HCT116 (cell line): ENCODE data around the gene RRAS2.

Experiments
- CTCF ChIP-seq, 3 experiments: fragments of 200-600 bp in 1 of 3; sonication (generic) in 1 of 3; IDR thresholded peaks in 2 of 3; conservative IDR thresholded peaks in 1 of 3; 2 replicates each; pipeline ENCODE4 v1.5.1; 2012 to 2017; ENCODE audit warnings: low read depth in 2 of 3, low read length in 2 of 3, antibody characterized with exemption in 1 of 3, borderline replicate concordance in 1 of 3, control low read depth in 1 of 3, mild to moderate bottlenecking in 1 of 3, mixed read lengths in 1 of 3, mixed run types in 1 of 3, moderate library complexity in 1 of 3; ENCODE audit not compliant: insufficient read depth in 1 of 3
- ELF1 ChIP-seq: IDR thresholded peaks from 2 replicates; pipeline ENCODE4 v1.6.1; 2012; ENCODE audit warnings: low read depth, borderline replicate concordance
- EZH2 ChIP-seq: fragments of 200-600 bp; sonication (generic); IDR thresholded peaks from 2 replicates; pipeline ENCODE4 v1.6.1; 2017; ENCODE audit warnings: antibody characterized with exemption, mixed run types
- MAX ChIP-seq: IDR thresholded peaks from 2 replicates; pipeline ENCODE4 v1.6.1; 2012
- POLR2A ChIP-seq: IDR thresholded peaks from 2 replicates; pipeline ENCODE4 v1.7.0; 2011; ENCODE audit warnings: borderline replicate concordance; ENCODE audit not compliant: insufficient read depth, insufficient read length; ENCODE audit errors: extremely low read depth
- RAD21 ChIP-seq: IDR thresholded peaks from 2 replicates; pipeline ENCODE4 v1.6.1; 2012; ENCODE audit warnings: low read depth, mild to moderate bottlenecking
- REST ChIP-seq: IDR thresholded peaks from 2 replicates; pipeline ENCODE4 v1.6.1; 2012; ENCODE audit warnings: low read depth
- YY1 ChIP-seq: IDR thresholded peaks from 2 replicates; pipeline ENCODE4 v1.6.1; 2011; ENCODE audit warnings: low read length, low read depth, moderate library complexity, mild to moderate bottlenecking; ENCODE audit not compliant: insufficient replicate concordance; ENCODE audit errors: extremely low read depth

- no peak for TF ChIP-seq RAD21
- no peak for TF ChIP-seq CTCF (IDR thresholded peaks at IDR 0.05 in 2 of 3, conservative IDR thresholded peaks at IDR 0.05 in 1 of 3; ENCODE audit: borderline replicate concordance in 1 of 3, insufficient read depth in 1 of 3, low read depth in 2 of 3, low read length in 2 of 3)
- no peak for TF ChIP-seq EZH2
- no peak for TF ChIP-seq ELF1
- no peak for TF ChIP-seq YY1
- no peak for TF ChIP-seq REST
- TF ChIP-seq POLR2A: no peak
- TF ChIP-seq MAX: no peak
Observed at GRCh38 chr11:14393889-14394288, 34.9 kb upstream of the RRAS2 start.
